ENCODE data around the gene MAFG. TPM values are rescaled to one million over a fixed set of nuclear protein-coding genes. Genes with fewer than 3 reads are reported as not detected.

The MAFG gene
- total RNA-seq, 1 experiment from 2014 or later = 31.4 TPM

- Histone ChIP-seq H4K8ac (replicated peaks; ENCODE audit: insufficient read length, low read depth, low read length) (no peak overlapping the region), H3K23ac (ENCODE audit: insufficient read length, low read depth, low read length) (no peak overlapping the region), H3K4ac (ENCODE audit: low read depth, low read length) (no peak overlapping the region), H3K4me1 (ENCODE audit: insufficient read depth, low read length) (no peaks in the 10 kb centered on the region), H2BK12ac (ENCODE audit: insufficient read length, low read depth, low read length) (no peak overlapping the region), H3K9ac (ENCODE audit: extremely low read depth, insufficient read length, low read length) (no peak overlapping the region), H2BK5ac (ENCODE audit: insufficient read length, low read length) (no peak overlapping the region), H3K14ac (ENCODE audit: insufficient read depth, low read length) (no peak overlapping the region), H2AK5ac (ENCODE audit: insufficient read length, low read length) (no peak overlapping the region), H2AFZ (ENCODE audit: low read length) (no peak overlapping the region), H3K9me3 (ENCODE audit: control insufficient read depth, low read depth, low read length) (no peaks in the 10 kb centered on the region), H4K91ac (ENCODE audit: insufficient read length, low read depth, low read length) (no peak overlapping the region), H3K79me2 (ENCODE audit: insufficient read depth, low read length) (no peaks in the 10 kb centered on the region; the same call in 1 of the 2 replicates), H3T11ph (ENCODE audit: low read length) (no peak overlapping the region), H3K56ac (ENCODE audit: insufficient read length, low read depth, low read length) (no peak overlapping the region), H3K18ac (ENCODE audit: insufficient read length, low read depth, low read length) (no peak overlapping the region), H3K23me2 (ENCODE audit: insufficient read length, low read depth, low read length, poor library complexity, severe bottlenecking) (peaks cover 10% of the 10 kb centered on the region), H3K27ac (ENCODE audit: insufficient read length, low read depth, low read length) (no peak overlapping the region), H3K27me3 (ENCODE audit: insufficient read depth, low read length) (no peaks in the 10 kb centered on the region), H3K4me2 (ENCODE audit: insufficient read depth, insufficient read length, low read length) (no peak overlapping the region), H4K20me1 (ENCODE audit: control insufficient read depth, insufficient read depth, insufficient read length) (no peaks in the 10 kb centered on the region), H4K5ac (ENCODE audit: insufficient read length, low read depth, low read length) (no peak overlapping the region), H3K79me1 (ENCODE audit: insufficient read depth, low read depth, low read length, poor library complexity, severe bottlenecking) (no peaks in the 10 kb centered on the region), H2BK20ac (ENCODE audit: low read depth, low read length, poor library complexity, severe bottlenecking) (no peak overlapping the region), H2BK120ac (ENCODE audit: low read depth, low read length, poor library complexity, severe bottlenecking) (no peak overlapping the region), H2BK15ac (ENCODE audit: low read depth, low read length) (no peak overlapping the region)
- peaks cover 17 to 46% (median 44%) of the 10 kb centered on the region in 3 experiments; a peak in 6 of 7 replicates for H3K36me3 Mint-ChIP-seq (ENCODE audit: insufficient read depth in 1 of 3, low read depth in 3 of 3)
- H3K27ac Mint-ChIP-seq = no peak overlapping the region
- H3K9me3 Mint-ChIP-seq = no peaks in the 10 kb centered on the region; a peak in 1 of 5 replicates
- H3K4me1 Mint-ChIP-seq = peaks cover 11 to 16% of the 10 kb centered on the region in 2 experiments
- no peak overlapping the region for H3K4me3 Mint-ChIP-seq
- WGBS (ENCODE audit: extremely low coverage, insufficient read length, low lambda C conversion rate) = no CpG with 5 or more reads among the region's 12 CpGs
- H3K27me3 Mint-ChIP-seq (ENCODE audit: low read depth) = no peaks in the 10 kb centered on the region
- DNase-seq = no peak
- no peak for TF ChIP-seq CTCF (conservative IDR thresholded peaks at IDR 0.05)
Measured at GRCh38 chr17:81915331-81915730, 12.2 kb downstream of the MAFG start.

All from H9 (cell line).